ENCODE data around the gene CNTD1. TPM values are rescaled to one million over a fixed set of nuclear protein-coding genes. Genes with fewer than 3 reads are reported as not detected.

CNTD1 gene
- total and polyA plus RNA-seq, 2 of the 4 experiments (the other 2 are of a cell fraction) = not detected

DNA sequence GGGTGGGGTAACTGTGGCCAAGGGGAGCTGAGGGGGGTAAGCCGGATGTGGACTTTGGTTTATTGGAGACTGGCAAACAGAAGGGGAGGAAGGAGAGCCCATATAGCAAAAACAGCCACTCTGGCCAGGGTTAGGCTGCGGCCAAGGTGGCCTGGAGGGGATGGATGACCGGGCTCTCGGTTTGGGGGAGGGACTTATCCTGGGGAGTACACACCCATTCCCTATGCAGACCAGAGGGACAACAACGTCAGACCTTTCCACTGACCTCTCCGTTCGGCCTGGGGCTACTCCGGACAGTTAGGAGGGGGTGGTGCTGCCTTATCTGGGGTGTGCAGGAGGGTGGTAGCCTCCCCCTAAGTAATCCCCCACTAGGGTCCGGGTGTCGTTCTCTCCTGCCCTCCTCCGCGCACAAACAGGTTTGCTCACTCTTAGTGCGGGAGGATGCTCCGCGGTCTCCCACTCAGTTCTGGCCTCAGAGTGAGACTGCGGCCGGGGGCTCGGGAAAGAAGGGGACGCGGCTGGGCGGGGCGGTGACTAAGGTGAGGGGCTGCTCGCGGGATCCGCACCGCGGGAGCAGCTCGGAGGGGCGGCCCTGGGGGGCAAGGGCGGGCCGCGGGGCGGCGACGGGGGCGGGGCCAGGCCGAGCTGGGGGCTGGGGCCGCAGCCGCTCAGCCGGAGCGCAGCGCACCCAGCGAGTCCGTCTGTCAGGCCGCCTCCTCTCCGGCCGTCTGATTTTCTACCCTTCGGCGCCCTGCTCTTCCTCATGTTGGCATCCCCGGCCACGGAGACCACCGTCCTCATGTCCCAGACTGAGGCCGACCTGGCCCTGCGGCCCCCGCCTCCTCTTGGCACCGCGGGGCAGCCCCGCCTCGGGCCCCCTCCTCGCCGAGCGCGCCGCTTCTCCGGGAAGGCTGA lies 18.5 kb upstream of the CNTD1 start, which contains the start of gene WNK4:
Gene WNK4, plus strand, starts transcription at position 675 of the 915 bp plus-strand sequence. Its CDS starts 89 bp downstream, at position 764.
- H2BK120ac ChIP-seq (ENCODE audit: low read depth, low read length) = peak within 1 kb of the TSS; percentile 93
- peak within 1 kb of the TSS; percentile 93 for H2AFZ ChIP-seq (replicated peaks; ENCODE audit: low read length, poor library complexity)
- intact Hi-C loops (cut with micrococcal nuclease) = no loop called here
- 1% methylated on average over 18 of the region's 65 CpGs; no CpG with 5 or more reads in 1 of the 2 experiments for WGBS, 2 experiments (ENCODE audit: extremely low coverage in 2 of 2, insufficient read length in 1 of 2)
- peak within 1 kb of the TSS; percentile 99 for H2AK9ac ChIP-seq (replicated peaks; ENCODE audit: low read depth, low read length, poor library complexity)
- POLR2A ChIA-PET (ENCODE audit: unreplicated experiment) = no interaction called here
- H3K4me3 ChIP-seq (ENCODE audit: insufficient read depth, low read depth, low read length) = peak within 1 kb of the TSS; percentile 76
- H3K9me3 ChIP-seq (ENCODE audit: control insufficient read depth, insufficient read depth, low read length) = no peaks in the 10 kb centered on the region
- H2BK20ac ChIP-seq (ENCODE audit: low read depth, low read length) = peak within 1 kb of the TSS; percentile 37; the same call in 1 of the 2 replicates
- H2BK15ac ChIP-seq (ENCODE audit: low read depth, low read length) = peak within 1 kb of the TSS; percentile 52; the same call in 1 of the 3 replicates
- peak within 1 kb of the TSS; percentile 70 for H4K91ac ChIP-seq (ENCODE audit: insufficient read depth, low read depth, low read length)
- TF ChIP-seq MAZ (IDR thresholded peaks at IDR 0.05; ENCODE audit: borderline replicate concordance, low read depth, low read length) (peak; percentile 30; the same call in 1 of the 2 replicates), SMC3 (IDR thresholded peaks at IDR 0.05; ENCODE audit: low read depth, low read length) (no peak)
- H3K27ac ChIP-seq (ENCODE audit: insufficient read depth, low read length) = peak within 1 kb of the TSS; percentile 41; the same call in 1 of the 2 replicates
- H3K23ac ChIP-seq (ENCODE audit: low read depth, low read length) = peak within 1 kb of the TSS; percentile 96
- CTCF ChIA-PET = interaction anchor here (0.7 kb wide), 1 partner anchor 53 kb away, joined by 3 read pairs; the partner anchor contains the start of gene PSME3
- H2AK5ac ChIP-seq (ENCODE audit: low read depth, low read length) = peak within 1 kb of the TSS; percentile 98
- dilution Hi-C loops (cut with HindIII; ENCODE audit: low sequenced_read_pairs, unreplicated experiment) = no loop called here
- H4K5ac ChIP-seq (ENCODE audit: low read depth, low read length) = peak within 1 kb of the TSS; percentile 2; the same call in 1 of the 2 replicates
- peak within 1 kb of the TSS; percentile 71 for H3K9ac ChIP-seq (ENCODE audit: low read depth, low read length)
- H3K27me3 ChIP-seq (ENCODE audit: control insufficient read depth, insufficient read depth, low read length) = no peaks in the 10 kb centered on the region
- H4K8ac ChIP-seq (ENCODE audit: low read depth in 2 of 2, low read length in 2 of 2) = peak within 1 kb of the TSS; percentile 72 to 79
- H3K4me2 ChIP-seq (ENCODE audit: low read depth, low read length) = peak within 1 kb of the TSS; percentile 87
- no peaks in the 10 kb centered on the region for H4K20me1 ChIP-seq (ENCODE audit: insufficient read depth, low read length)
- peak within 1 kb of the TSS; percentile 37 for H2BK5ac ChIP-seq (ENCODE audit: low read depth, low read length, poor library complexity, severe bottlenecking)
- no TSS peak for BruUV-seq (replicated peaks)
- H3K79me1 ChIP-seq (ENCODE audit: low read depth in 1 of 2, low read length in 2 of 2) = peaks cover 3 to 58% of the 10 kb centered on the region in 2 experiments
- peak within 1 kb of the TSS; percentile 81 for H3K4ac ChIP-seq (ENCODE audit: low read depth, low read length)
- ATAC-seq (ENCODE audit: low read depth) (peak; percentile 82), DNase-seq (no peak)
- H3K18ac ChIP-seq (ENCODE audit: low read depth, low read length) = no peak within 1 kb of the TSS
- H3K4me1 ChIP-seq (ENCODE audit: control insufficient read depth, insufficient read depth, low read length) = peaks cover 26% of the 10 kb centered on the region
- in situ Hi-C loops (cut with MboI; ENCODE audit: low sequenced_read_pairs) = no loop called here
- peaks cover 25% of the 10 kb centered on the region for H3K36me3 ChIP-seq (ENCODE audit: control insufficient read depth, insufficient read depth, low read length)
- H3K14ac ChIP-seq (replicated peaks; ENCODE audit: low read depth, low read length) = peak within 1 kb of the TSS; percentile 84
- H3K9me1 ChIP-seq (ENCODE audit: insufficient read depth, low read length) = peaks cover 34% of the 10 kb centered on the region
- no peak within 1 kb of the TSS for H3K56ac ChIP-seq (ENCODE audit: extremely low read depth, insufficient read depth, low read length)
